ENCODE results near the gene HSPA12A.

Gene HSPA12A

DNA sequence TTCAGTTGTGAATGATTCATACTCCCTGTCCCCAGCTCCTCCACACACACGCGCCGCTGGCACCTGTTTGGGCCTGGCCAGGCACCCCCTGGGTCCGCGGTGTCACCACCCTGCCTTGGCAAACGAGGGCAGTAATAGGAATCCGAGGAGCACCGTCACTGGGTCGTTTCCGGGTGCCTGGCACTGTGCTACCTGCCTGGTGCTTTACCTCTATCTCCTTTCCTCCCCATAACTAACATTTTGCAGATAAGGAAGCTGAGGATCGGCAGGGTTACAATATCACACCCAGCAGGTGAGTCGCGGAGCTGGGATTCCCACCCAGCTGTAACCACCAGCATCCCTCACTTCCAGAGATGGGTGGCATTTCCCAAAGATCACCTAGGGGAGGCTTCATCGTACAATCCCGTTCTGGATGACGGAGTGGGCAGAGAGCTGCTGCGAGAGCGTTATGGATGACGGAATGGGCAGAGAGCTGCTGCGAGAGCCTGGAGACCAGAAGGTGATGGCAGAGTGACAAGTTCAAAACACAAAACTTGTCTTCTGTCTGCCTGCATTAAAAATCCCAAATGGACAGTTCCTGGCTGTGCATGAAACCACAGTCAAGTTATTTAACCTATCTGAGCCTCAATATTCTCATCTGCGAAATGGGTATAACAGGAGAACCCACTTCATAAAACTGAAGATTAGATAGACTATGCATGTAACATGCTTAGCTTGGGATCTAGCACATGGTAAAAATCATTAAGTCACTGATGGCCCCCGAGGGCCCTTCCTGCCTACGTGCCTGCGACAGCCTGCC lies 1.1 kb upstream of the HSPA12A start:
- no peak for DNase-seq

DNA sequence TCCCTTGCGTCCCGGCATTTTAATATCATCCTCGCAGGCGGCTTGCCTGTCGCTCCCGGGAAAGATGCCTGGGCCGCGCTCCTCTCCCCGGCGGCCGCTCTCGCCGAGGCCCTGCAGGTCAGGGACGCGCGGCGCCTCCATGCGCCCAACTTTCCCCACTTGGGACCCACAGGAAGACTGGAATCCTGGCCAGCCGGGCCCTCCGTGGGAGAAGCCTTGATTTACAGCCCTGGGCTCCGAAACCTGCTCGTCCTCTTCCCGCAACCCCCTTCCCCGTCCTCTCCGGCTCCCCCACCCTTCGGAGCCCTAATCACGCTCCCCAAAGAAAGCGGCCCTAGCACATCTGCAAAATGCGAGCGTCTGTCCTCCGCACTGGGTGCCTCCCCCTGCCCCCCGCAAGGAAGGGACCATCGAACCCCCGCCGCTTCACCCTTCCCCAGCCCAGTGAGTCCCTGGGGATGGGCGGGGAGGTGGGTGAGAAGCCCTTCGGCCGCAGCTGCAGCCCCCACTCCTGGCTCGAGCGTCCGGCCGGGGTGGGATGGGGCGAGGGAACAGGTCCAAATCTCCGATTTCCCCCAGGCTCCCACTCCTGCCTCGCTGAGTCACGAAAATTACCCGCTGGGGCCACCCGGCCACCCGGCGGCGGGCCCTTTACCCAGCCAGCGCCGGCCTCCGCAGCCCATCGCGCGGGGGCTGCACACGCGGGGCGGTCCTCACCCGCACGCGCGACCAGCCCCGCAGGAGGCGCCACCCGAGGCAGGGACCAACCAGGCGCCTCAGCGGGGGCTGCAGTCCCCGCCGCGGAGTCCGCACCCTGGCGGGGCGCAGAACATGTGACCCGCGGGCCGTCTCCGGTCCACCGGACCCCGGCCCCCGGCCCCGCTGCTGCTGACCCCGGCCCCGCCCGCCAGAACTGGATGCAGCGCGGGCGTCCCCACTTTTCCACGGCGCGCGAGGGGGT lies 695 bp downstream of the HSPA12A start:
- peak; percentile 2 for DNase-seq

DNA sequence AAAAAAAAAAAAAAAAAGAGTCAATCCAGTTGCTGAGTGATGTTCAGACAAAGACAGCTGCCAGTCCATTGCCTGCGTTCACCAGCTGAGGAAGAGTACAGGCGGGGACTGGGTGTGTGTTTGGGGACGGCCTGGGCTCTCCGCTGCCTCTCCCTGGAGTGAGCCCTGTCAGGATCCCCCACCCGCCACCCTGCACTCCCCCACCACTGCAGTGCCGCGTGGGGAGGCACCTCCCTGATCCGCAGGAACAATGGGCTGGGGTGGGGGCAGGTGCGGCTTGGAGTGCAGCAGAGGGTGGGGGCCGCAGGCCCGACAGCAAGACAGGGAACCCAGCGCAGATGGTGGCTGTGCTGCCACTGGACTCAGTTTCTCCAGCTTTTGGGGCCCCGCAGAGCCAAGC lies 1.4 kb downstream of the HSPA12A start:
- no peak for DNase-seq

DNA sequence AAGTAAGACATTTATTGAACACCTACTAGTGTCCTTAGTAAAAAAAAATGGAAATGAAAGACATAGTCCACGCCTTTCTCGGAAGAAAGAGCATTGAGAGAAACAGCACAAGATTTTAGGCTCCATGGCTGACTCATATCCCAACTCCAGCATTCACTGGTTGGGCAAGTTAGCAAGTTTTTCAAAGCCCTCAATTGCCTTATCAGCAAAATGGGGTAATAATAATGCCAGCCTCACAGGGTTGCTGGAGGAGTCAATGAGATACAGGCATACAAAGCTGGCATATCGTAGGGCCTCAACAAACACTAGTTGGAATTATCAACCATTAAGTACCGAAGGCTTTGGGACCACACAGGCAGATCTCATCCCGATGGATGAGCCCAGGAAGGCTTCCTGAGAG lies 4.0 kb downstream of the HSPA12A start:
- no peak for DNase-seq

DNA sequence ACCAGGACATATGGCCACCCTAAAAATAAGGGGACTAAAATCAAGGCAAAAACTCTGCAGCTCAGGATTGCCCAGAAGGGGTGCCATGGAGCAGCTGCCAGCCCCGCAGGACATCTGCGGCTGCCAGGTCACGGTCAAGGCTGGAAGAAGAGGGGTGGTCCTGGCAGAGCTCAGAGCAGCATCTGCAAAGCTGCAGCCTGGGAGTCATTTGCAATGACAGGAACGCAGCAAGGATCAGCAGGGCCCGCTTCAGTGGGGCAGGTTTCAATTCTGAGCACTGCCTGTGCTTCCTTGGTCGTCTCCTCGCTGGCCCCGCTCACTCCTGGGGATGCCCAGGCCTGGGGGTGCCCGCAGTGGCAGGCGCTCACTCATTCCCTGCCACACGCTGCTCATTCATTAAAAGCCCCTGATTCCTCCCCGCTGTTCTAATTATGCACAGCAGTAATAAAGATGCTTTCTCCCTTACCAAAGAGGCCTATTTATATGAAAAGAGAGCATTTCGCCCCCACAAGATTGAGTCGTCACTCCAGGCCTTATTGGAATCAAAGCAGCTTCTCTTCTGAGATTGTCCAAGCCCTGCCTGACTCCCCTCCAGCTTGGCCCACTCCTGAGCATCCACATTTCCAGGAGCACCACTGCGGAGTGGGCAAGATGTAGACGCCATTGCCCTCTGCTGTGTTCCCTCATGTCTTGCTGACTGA lies 4.6 kb downstream of the HSPA12A start:
- DNase-seq, result no peak

DNA sequence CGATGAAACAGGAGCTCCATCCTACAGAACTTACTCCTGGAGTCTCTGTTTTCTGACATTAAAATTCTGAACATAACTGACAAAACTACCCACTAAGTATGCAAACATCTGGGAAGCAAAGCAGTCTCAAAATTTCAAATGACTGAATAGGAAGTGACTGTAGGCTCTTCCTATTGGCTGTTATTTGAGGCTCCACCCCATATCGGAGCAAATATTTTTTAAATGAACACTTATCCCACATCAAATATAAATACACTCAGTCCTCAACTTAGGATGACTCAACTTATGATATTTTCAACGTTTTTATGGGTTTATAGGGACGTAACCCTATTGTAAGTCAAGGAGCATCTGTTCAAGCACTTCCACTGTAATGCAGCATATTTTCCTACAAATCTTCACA lies 8.8 kb downstream of the HSPA12A start:
- DNase-seq, result no peak

DNA sequence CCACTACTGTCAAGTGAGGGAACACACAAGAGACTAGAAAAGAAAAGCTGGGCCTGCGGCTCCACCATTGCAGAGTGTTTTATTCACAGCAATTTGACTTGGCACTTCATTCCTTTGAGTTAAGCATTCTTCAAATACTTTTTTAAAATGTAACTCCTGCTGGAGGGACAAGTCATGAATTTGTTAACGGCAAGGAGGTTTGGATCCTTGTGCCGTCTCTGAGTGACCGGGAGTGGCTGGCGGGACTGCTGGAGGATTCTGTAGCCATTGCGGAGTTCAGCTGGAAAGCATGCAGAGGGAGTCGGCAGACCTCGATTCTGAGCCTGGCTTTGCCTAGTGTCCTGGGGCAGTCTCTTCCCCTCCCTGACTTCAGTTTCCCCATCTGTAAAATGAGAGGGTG lies 9.8 kb downstream of the HSPA12A start:
- DNase-seq, result no peak

DNA sequence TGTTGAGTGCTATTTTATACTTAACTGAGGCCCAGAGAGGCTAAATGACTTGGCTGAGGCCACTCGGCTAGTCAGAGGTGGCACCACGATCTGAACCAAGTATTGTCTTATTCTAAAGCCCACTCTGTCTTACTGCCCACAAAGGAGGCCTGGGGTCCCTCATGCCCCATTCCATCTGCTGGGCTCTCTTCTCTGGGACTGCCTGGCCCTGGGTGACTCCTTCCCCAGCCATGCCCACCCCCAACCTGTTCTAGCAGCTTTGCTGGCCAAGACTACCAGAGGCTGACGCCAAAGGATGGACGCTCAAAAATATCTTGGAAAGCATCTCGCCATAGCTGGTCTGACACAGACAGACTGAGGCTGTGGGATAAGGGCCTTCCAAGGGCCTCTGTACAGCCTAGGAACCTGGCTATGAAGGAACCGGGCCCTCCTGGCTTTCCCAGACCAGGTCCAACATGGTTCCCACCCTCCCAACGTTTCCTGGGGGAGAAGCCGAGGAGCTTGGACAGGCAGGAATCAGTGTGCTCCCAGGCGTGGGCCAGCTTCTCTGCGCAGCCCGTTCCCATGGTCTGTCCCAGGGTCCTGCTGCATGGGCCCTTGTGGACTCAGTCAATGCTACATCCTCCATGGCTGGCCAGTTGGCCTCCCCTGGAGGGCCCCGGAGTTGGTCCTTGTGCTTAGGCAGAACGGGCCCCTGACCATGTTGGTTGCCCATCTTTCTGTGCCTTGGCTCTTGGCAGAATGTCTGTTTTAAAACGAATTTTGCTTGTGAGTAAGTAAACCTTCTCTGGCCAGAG lies 11.7 kb downstream of the HSPA12A start:
- no peak for DNase-seq

DNA sequence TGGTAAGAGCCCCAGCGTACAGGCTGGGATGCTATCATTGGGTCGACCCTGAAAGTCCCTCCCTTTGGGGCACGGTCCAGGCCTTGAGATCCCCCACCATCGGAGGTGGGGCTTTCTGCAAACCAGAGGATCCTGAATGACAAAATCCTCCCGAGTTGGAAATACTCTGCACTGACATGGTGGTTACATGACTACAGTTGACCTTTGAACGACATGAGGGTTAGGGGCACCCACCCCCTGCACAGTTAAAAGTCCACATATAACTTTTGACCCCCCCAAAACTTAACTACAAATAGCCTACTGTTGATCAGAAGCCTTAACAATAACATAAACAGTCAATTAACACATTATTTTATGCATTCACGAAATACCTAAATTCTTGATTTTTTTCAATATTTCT lies 13.1 kb downstream of the HSPA12A start:
- DNase-seq, result no peak

DNA sequence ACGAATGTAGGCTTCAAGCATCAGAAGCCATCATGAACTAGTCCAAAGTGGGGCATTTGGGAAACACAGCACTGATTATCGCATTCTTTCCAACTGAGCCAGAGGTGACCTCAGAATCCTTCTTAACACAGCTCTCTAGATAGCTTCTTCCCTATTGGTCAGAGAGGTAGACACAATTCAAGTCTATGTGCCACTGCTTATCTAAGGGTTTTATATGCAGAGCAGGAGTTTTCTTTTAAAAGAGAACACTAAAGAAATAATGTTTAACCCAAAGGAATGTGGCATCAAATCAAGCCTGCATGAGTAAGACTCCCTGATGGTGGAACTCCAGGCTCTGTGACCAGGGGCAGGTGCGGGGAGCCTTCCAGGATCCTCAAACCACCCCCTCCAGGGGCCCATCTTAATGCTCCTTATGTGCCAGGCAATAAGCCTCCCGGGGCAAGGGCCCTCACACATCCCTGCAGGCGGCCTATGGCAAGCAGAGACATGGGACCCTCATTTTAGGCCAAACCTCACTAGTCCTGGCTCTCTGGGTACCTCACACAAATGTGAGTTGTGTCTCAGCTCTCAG lies 13.8 kb downstream of the HSPA12A start:
- no peak for DNase-seq

DNA sequence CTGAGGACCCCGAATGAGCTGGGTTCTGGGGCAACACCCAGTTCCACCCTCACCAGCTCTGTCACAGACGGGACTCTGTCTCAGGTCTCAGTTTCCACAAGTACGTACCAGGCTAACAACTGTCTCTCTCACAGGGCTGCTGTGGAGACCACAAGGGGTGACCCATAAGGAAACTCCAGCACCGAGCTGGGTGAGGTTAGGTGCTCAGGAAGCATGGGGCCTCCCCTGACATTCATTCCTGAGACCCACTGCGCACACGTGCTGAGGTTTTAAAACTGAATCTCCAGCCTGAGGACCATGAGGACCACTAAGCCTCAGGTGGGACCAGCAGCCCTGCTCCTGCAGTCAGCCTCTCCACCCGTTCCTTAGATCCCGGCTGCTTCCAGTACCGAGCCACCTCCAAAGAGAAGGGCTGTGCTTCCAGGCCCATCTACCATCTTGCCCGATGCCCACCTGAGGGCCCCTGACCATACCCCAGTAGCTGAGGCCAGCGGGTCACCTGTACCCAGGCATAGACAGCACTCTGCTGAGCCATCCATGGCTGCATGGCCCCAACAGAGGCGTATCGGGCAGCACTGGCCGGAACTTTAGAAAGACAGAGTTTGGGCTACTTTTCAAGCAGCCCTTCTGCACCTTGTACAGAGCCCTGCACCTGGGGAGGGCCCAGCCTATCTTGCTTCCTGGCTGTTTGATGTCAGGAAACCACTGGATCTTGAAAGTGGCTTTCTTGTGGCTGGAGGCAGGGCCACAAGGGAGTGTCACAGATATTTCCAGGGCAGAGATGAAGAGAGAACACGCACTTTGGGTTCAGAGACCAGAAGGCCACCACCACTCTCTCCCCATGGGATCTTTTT lies 18.7 kb downstream of the HSPA12A start:
- DNase-seq, result no peak

DNA sequence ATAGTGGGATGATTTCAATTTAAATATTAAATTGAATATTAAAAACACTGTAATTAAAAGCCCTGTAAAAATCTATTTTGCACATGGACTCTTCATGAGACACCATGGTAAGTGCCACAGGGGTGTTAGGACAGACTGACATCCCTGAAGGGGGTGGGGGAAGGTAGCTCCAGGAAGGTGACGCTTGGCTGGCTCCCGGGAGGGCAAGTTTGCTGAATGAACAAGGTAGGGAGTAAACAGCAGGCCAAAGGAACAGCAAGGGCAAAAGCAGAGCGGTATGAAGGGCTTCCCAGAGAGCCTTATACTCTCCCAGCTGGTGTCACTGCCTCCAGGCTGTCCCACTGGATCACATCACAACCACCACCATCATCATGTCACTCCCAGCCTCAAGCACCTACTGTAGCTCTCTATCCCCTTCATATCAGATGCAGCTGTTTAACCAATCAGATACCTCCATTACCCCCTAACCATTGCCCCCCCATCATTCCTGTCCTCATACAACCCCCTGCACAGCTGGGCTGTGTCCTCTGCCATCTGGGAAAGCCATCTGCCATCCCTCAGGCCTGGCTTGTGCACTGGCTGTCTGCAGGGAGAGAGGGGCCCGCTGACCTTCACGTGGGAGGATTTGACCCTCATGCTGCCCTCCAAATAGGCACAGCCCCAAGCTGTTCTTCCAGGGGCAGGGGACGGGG lies 19.5 kb downstream of the HSPA12A start:
- DNase-seq, result no peak

DNA sequence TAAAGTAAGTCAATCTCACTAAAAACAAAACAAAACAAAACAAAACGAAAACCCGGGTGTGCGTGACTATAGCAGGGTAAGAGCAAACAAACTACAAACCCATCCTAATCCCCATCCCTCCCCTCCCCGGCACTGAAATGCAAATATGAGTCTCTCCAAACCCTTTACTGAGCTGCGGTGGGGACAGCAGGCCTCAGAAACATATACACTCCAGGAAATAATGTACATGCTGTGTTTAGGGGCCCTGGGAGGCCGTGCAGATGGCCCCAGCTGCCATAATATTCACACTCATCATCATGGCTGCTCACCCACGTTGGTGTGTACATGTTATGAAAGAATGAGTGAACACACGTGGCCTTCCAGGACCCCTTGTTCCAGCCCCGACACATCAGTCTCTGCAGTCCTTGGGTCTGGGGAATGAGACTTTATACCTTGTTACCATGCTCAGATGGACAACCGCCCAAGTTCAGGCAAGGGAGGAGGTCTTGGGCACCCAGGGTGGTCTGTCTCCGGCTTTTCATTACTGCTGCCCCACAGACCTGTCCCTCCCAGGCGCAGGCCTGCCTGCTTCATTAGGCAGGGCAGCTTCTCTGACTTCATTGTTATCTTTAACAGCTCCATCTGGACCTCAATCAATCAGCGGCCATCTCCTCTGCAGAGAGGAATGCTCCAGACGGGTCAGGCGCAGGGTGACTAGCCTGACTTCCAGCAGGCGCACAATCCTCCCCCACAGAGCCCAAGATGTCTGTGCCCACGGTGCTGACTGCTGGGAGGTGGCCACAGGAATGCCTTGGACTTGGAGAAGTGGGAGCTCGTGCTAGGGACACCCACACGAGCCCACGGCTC lies 20.6 kb downstream of the HSPA12A start:
- DNase-seq, result no peak

DNA sequence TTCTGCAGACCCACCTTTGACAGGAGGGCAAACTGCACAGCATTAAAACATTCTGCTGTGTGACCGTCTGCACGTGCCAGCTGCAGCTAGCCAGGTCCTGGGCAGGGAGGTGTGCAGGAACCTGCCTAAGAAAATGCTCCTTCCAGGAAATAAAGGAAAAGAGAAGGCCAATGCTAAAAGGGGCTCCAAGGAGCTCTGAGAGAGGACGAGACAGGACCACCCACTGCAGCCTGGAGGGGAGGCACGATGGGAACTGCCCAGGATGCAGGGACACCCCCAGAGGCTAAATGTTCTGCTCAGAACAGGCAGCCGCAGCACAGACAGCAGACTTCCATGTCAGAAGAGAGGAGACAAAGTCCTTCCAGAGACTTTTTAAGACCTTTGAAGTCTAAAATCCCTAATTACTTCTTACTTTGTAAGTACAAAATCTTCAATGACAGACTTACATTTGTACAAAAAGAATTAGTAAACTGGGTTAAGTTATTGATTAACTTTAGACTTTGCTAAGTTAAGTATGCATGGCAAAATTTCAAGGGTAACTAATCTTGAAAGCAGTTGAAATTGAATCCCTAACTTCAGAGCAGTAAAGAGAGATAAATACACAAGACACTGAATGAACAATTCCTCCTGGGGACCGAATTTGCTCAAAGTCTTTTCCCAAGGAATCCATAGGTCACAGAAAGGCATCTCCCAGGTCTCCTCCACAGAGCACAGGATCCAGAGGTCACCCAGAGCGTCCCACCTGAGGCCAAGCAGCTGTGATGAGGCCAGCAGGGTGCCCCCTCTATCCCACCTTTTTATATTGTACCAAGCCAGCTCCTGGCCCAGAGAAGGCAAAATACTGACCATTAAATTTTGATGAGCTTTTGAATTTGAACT lies 21.5 kb downstream of the HSPA12A start:
- DNase-seq, result no peak

DNA sequence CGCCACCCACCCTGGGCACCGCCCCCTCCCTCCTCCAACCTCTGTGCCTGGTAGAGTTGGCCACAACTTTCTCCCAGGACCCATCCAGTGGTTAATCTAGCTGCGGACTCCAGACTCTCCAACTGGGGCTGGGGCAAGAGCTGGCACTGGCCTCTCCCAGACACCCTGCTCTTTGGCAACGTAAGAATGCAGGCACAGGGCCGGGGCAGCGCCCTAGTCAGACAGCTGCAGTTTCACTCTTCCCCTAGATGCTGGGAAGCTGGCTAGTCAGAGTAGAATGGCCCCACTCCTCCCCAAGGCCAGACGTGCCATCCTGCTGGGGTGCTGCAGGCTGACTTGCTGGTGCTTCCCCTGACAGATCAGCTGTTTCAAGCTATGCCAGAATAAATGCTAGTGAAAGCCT lies 22.1 kb downstream of the HSPA12A start:
- DNase-seq, result no peak

DNA sequence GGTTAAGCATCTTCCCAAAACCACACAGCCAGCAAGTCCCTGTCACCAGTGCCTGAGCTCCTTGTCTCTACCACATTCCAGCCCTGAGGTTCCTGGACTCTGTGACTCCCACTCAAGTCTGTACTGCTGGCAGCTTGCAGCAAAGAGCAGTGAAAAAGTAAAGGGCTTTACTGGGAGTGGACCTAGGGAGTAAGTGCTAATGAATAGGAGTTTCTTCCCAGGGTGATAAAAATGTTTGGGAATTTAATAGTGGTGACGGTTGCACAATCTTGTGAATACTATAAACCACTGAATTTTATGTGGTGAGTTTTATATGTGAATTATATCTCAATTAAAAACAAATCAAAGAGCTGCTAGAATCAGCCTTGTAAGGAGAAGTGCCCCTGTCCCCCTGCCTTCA lies 22.6 kb downstream of the HSPA12A start:
- DNase-seq, result no peak

DNA sequence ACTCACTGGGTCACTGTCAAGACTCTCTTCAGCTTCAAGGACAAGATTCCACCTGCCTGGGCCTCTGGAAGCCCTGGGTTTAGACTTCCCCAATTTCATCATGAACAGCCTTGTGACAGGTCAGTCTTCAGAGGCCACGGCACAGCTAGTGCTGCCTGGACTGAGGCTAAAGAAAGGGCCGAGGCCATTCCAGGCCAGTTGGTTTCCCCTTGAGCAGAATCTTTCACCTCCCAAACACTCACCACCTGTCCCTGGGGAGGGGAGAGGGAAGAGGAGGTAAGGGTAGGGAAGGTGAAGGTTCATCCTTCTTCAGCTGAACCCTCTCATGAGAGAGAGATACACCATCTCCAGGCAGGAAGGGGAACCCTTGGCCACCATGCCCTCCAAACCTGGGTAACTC lies 24.3 kb downstream of the HSPA12A start:
- no peak for DNase-seq

DNA sequence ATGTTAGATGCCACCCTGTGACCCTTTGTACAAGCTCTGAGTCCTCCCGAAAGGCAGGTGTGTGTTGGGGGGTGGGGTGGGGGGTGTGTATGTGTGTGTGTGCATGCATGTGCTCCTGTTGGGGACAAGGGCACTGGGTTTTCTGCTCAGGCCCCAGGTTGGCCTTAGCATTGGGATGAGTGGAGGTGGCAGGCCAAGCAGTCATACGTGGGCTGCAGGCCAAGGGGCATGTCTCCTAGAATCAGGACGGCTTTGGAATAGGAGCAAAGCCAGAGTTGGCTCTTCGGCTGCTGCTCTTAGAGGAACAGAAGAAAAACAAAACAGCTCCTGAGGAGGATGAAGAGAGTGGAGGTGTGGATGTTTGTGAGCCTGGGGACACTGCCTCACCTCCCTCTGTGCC lies 26.0 kb downstream of the HSPA12A start:
- DNase-seq, result no peak

Measured in NCI-H1105 treated with DMSO at 0.1 percent for 48 hours (cell line).